Measurements from ENCODE around the gene IRF8. TPM values are rescaled to one million over a fixed set of nuclear protein-coding genes. Genes with fewer than 3 reads are reported as not detected.
A peak's percentile ranks its signal among the peaks of the same experiment; 100 is the strongest.
"Not testable (repeated sequence)": the region's sequence is repeated elsewhere in the genome, so short reads cannot be mapped to it uniquely, and the experiment has no call there.

Gene IRF8
- total and polyA plus RNA-seq, 12 donors = 0.72 to 29.4 (median 2.1) TPM

GRCh38 chr16:85936816-85937215 lies 37.9 kb downstream of the IRF8 start:
- no peak for ATAC-seq
- Histone ChIP-seq H3K4me1 (peaks cover 0 to 23% (median 0%) of the 10 kb centered on the region in 9 donors), H3K9me3 (no peaks in the 10 kb centered on the region), H3K36me3 (no peaks in the 10 kb centered on the region), H3K4me3 (no peak overlapping the region), H3K27ac (peak overlapping the region in 1 of 10 donors; percentile 72), H3K27me3 (peaks cover 0 to 25% (median 12%) of the 10 kb centered on the region in 7 donors)
- WGBS, 2 donors = 66 to 86% methylated on average over 12 of the region's 12 CpGs
- TF ChIP-seq CTCF (IDR thresholded peaks at IDR 0.05) = no peak
- intact Hi-C loops (cut with DNase I) = no loop called here
- no peak for DNase-seq

- Histone ChIP-seq H3K27ac (no peak overlapping the region), H3K36me3 (no peaks in the 10 kb centered on the region), H3K4me3 (no peak overlapping the region), H3K27me3 (peaks cover 0 to 34% (median 2%) of the 10 kb centered on the region in 7 donors), H3K9me3 (no peaks in the 10 kb centered on the region), H3K4me1 (peaks cover 0 to 21% (median 0%) of the 10 kb centered on the region in 9 donors)
- no peak for ATAC-seq
- intact Hi-C loops (cut with DNase I) = no loop called here
- no peak for DNase-seq
- 83 to 85% methylated on average over 5 of the region's 5 CpGs for WGBS, 2 donors
- no peak for TF ChIP-seq CTCF (IDR thresholded peaks at IDR 0.05)
These were observed 41.3 kb downstream of the IRF8 start for GRCh38 chr16:85940214-85940613.

GRCh38 chr16:85941863-85942644 lies 43.1 kb downstream of the IRF8 start:
- Histone ChIP-seq H3K9me3 (no peaks in the 10 kb centered on the region), H3K4me3 (no peak overlapping the region), H3K4me1 (peaks cover 0 to 3% (median 0%) of the 10 kb centered on the region in 9 donors), H3K36me3 (no peaks in the 10 kb centered on the region), H3K27me3 (peaks cover 0 to 29% (median 14%) of the 10 kb centered on the region in 7 donors), H3K27ac (no peak overlapping the region)
- intact Hi-C loops (cut with DNase I) = no loop called here
- DNase-seq (no peak), ATAC-seq (no peak)
- 69 to 71% methylated on average over 14 of the region's 14 CpGs for WGBS, 2 donors
- no peak for TF ChIP-seq CTCF (IDR thresholded peaks at IDR 0.05)

GRCh38 chr16:85942659-85943058 lies 43.7 kb downstream of the IRF8 start:
- peaks cover 0 to 31% (median 20%) of the 10 kb centered on the region in 7 donors for H3K27me3 ChIP-seq
- DNase-seq; H3K9me3 ChIP-seq; H3K27ac ChIP-seq; H3K36me3 ChIP-seq; intact Hi-C loops (cut with DNase I); ATAC-seq; H3K4me3 ChIP-seq; H3K4me1 ChIP-seq: not testable (repeated sequence)
- WGBS, 2 donors = 90 to 94% methylated on average over 10 of the region's 10 CpGs

- no peak for DNase-seq
- Histone ChIP-seq H3K4me1 (peaks cover 0 to 10% (median 0%) of the 10 kb centered on the region in 9 donors), H3K27me3 (peaks cover 0 to 41% (median 30%) of the 10 kb centered on the region in 7 donors), H3K27ac (no peak overlapping the region), H3K9me3 (no peaks in the 10 kb centered on the region), H3K36me3 (no peaks in the 10 kb centered on the region), H3K4me3 (no peak overlapping the region)
- 62 to 80% methylated on average over 2 of the region's 2 CpGs for WGBS, 2 donors
- no peak for ATAC-seq
- intact Hi-C loops (cut with DNase I) = no loop called here
- no peak for TF ChIP-seq CTCF (IDR thresholded peaks at IDR 0.05)
These were observed 44.7 kb downstream of the IRF8 start for GRCh38 chr16:85943711-85944110.

Measured in heart right ventricle (tissue), 16 donors.